Upper lobe of left lung (tissue), 4 donors: ENCODE results near the gene SH3TC2.

Experiments
- CTCF ChIP-seq, 6 experiments: fragments of 450-650 bp in 4 of 6; fragments of 200-600 bp in 2 of 6; sonication (generic) in 2 of 6; IDR thresholded peaks; one replicate each; pipeline ENCODE4 v1.5.1; 2016 to 2019; ENCODE audit warnings: antibody characterized with exemption in 6 of 6
- EP300 ChIP-seq, 4 donors: sonication (generic); formaldehyde crosslinking; IDR thresholded peaks; one replicate each; pipeline ENCODE4 v1.5.1; 2017; ENCODE audit warnings: antibody characterized with exemption in 4 of 4, control low read depth in 2 of 4
- POLR2AphosphoS5 ChIP-seq, 2 donors: sonication (generic); formaldehyde crosslinking; IDR thresholded peaks; one replicate each; pipeline ENCODE4 v1.5.1; 2017; ENCODE audit warnings: antibody characterized with exemption in 2 of 2

GRCh38 chr5:148963664-148964063, 99.2 kb downstream of the SH3TC2 start:
- TF ChIP-seq EP300 (IDR thresholded peaks at IDR 0.05) (no peak), POLR2AphosphoS5 (IDR thresholded peaks at IDR 0.05) (no peak), CTCF (IDR thresholded peaks at IDR 0.05) (no peak)
